GM18508 (cell line): ENCODE data around the gene ERI2.
"Not testable (repeated sequence)": the region's sequence is repeated elsewhere in the genome, so short reads cannot be mapped to it uniquely, and the experiment has no call there.

Experiments used
- ATAC-seq: cut with Tn5 transposase; IDR thresholded peaks from one replicate; pipeline ENCODE4 v1.9.1; 2021; ENCODE audit warnings: moderate number of reproducible peaks; ENCODE audit not compliant: insufficient read depth, unreplicated experiment

The ERI2 gene

DNA sequence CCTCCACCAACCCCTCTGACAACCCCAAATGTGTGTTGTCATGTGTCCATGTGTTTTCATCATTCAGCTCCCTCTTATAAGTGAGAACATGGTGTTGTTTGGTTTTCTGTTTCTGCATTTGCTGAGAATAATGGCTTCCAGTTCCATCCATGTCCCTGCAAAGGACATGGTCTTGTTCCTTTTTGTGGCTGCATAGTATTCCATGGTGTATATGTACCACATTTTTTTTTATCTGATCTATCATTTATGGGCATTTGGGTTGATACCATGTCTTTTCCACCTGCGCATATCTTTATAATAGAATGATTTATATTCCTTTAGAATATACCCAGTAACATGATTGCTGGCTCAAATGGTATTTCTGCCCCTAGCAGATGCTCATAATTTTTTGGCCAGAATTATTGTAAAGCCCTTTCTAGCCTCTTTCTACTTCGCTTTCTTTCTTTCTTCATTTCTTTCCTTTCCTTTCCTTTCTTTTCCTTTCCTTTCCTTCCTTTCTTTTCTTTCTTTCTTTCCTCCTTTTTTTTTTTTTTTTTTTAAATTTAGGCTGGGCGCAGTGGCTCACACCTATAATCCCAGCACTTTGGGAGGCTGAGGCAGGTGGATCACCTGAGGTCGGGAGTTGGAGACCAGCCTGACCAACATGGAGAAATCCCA is 12.8 kb upstream of the ERI2 start:
- ATAC-seq: no peak

DNA sequence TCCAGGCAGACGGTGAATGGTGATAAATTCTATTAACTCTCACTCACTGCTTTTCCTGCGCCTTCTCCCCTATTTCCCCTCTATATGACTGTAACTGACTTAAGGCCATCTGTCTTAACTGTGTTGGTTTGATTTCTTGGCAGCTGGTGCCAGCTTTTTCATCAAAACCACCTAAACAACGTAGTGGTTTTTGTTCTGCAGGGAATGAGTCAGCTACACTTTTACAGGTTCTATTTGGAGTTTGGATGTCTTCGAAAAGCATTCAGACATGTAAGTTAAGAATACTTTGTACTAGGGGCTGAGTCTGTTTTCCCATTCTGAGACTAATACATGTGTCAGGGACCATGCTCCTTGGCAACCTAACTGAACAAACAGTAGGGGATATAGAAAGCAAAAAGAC is 8.5 kb upstream of the ERI2 start:
- no peak for ATAC-seq

DNA sequence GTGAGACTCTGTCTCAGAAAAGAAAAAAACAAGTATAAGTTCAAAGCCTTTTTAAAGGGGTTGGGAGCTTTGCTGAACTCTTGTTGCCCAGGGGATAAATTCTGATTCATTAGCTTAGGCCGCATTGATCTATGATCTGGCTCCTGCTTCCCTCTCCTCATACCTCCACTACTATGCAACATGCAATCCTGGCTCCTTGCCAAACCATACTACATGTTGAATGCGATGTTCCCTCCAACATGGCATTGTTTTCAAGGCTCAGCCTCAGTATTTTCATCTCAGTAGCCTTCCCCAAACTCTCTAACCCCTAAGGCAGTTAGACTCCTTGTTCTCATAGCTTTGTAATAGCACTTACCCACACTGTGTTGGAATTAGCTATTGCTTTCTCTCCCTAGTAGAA is 6.2 kb upstream of the ERI2 start:
- no peak for ATAC-seq

DNA sequence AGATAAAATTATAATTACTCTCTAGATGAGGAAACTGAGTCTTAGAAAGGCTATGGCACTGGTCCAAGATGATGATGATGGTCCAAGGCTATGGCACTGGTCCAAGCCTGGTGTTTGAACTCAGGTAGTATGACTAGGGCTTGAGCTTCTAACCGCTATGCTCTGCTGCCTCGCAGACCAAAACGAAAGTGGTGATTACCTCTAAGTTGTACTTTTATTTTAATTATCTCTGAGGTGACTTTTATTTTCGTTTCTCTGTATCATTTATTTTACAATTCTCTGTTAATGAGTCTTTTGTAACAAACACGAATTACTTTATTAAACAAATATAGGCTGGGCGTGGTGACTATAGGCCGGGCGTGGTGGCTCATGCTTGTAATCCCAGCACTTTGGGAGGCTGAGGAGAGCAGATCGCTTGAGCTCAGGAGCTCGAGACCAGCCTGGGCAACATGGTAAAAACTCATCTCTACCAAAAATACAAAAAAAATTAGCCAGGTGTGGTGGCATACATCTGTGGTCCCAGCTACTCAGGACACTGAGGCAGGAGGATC is 5.7 kb upstream of the ERI2 start:
- ATAC-seq: no peak

DNA sequence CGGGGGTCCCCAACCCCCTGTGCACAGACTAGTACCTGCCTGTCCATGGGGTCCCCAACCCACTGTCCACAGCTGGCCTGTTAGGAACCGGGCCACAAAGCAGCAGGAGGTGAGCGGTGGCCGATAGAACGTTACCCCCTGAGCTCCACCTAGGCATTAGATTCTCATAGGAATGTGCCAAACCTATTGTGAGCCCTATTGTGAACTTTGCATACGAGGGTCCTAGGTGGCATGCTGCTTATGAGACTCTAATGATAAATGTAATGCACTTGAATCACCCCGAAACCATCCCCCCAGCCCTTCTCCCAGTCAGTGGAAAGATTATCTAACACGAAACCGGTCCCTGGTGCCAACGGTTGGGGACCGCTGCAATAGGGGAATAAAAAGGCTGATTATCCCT is 1.6 kb upstream of the ERI2 start:
- ATAC-seq: no peak

DNA sequence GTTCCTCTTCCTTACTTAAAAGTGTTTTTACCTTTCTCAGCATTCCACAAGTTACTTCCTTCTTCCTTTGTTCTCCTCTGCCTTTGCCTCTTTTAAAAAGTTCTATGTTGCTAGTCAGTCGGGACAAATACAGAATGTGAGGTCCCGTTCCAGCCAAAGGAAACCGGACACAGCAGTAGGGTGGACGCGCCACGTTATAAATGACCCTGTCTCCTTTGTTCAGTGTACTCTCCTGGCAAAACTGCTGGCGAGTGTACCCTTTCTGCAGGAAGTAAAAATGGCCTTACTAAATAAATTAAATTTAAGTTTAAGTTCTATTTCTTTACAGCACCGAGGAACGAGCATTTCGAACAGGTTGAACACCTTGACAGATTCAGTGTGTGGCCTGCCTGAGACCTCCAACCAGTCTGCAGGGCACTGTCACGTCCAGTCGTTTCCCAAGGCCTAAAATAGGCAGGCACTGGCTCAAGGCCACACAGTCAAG is 546 bp downstream of the ERI2 start:
- not testable (repeated sequence) for ATAC-seq

DNA sequence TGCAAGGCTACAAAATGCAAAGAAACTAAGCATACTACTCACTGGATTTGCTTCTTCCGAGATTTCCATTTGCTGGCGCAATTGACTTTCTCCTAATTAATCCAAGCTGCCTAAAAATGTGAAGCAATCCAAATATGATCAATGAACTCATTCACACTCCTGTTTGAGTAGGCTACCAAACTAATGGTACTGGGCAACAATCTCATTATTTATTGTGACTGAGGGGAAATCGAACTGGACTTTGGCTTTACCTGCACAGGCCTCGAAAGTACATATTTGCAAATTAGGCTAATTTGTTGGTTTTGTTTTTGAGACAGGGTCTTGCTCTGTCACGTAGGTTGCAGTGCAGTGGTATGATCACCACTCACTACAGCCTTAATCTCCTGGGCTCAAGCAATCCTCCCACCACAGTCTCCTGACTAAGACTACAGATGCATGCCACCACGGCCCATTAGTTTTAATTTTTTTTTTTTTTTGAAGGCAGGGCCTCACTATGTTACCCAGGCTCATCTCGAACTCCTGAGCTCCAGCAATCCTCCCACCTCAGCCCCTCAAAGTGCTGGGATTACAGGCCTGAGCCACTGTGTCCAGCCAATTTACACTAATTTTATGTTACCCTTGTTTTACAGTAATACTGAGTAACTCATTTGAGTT is 2.6 kb downstream of the ERI2 start:
- no peak for ATAC-seq

DNA sequence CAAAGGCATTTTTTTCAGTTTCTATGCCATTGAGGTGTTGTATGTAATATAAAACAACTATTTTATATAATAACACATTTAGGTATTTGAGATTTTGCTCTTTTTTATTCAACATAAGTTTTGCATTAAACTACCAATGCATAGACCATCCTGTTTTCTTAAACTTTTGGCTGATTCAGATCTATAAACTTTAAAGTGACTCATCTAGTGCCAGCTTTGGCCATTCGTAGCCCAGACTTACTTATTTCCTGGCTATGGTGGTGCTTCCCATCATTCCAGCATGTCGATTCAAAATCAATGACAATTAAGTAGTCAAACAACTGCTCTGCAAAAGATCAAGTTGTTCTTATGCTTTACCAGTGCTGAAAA is 3.1 kb downstream of the ERI2 start:
- no peak for ATAC-seq

DNA sequence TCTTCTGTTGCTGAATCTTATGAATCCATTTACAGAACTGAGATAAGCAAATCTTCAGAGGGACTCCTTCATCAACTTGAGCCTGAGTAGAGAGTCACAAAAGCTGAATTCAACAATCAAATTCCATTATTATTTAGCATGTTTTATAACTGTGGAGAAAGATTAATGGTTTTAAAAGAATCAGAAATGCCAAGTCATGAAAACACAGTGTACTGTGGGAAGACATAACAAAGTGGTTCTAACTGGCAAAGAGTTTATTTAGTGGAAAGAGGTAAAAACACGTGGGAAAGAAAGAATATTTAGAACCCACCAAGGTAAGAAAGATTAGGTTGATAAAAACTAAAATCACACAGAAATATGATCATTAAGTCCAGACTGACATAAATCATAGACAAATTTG is 5.0 kb downstream of the ERI2 start:
- ATAC-seq: no peak

DNA sequence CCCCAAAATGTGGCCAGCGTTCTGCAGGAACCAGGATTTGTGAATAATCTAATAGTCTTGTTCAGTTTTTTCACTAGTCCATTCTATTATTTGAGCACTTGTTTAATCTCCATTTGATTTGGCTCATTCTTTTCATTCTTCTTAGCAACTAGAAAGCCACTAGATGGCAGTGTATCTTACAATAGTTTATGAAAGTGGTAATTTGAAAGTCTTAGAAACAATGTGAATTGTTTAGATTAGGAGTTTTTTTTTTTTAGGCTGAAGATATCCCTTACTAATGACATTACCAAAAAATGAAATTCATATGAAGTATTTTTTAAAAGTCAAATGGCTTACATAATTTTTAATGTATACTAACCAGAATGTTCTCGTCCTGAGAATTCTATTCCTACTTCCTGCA is 6.7 kb downstream of the ERI2 start:
- no peak for ATAC-seq

DNA sequence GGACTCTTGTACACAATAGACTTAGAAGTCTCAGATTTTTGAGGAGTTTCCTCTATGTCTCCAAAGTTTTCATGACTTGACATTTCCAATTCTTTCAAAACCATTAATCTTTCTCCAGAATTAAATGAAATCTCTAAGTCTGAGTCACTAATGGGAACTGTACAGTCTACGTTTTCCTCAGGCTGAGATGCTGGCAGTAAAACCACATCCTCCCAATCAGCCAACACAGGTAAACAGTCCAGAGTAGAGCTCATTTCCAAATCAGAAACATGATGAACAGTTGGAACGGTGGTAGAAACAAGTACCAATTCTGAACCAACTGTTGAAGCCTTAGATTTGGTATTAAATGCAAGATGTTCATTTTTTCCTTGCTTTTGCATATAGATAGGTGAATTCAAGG is 7.9 kb downstream of the ERI2 start:
- ATAC-seq: no peak

DNA sequence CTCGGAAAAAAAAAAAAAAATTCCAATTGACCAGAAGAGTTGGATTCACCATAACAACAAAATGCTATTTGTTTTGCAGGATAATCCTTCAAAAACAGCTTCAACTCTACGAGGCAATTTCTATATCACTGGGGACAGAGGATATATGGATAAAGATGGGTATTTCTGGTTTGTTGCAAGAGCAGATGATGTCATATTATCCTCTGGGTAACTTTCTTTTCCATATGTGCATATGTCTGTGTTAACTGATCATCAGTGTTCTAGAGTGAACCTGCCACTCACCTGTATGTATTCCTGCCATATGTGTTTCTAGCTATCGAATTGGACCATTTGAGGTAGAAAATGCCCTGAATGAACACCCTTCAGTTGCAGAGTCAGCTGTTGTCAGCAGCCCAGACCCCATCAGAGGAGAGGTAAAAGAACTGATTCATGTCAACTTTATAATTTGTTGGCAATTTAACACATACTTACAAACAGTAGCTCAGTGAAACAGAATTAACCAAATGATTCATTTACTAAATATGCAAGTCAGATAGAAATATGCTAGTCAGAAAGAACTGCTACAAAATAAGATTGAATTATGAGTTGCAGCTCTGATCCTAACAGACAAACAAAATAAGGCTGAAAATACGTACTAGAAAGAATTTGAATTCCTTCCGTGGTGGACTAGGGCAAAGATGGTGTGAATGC is 14.2 kb downstream of the ERI2 start:
- no peak for ATAC-seq

DNA sequence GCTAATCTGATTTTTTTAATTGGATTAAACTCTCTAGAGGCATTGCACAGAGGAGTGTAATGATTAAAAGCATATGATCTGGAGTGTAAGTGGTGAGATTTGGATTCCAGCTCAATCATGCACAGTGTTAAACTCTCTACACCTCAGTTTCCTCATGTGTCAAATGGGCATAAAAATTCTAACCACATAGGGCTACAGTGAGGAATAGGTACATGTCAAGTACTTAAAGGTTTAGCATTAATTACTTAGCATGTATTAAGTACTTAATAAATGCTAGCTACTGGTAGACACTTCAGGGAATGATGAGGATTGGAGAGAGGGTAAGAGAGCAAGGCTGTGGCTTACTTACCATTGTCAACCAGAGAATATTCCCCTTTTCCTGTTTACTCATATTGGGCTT is 17.1 kb downstream of the ERI2 start:
- no peak for ATAC-seq

DNA sequence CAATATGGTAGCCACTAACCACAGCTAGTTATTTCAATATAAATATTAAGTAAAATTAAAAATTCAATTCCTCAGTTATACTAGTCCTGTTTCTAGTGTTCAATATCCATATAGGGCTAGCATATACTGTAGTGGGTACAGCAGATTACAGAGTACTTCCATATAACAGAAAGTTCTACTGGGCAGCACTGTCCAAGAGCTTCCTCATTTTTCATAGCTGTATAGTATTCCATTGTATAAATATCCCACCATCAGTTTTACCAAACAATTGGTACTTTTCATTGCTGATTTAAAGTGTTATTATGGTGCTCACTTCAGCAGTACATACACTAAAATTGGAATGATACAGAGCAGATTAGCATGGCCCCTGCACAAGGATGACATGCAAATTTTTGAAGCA is 22.1 kb downstream of the ERI2 start:
- no peak for ATAC-seq

DNA sequence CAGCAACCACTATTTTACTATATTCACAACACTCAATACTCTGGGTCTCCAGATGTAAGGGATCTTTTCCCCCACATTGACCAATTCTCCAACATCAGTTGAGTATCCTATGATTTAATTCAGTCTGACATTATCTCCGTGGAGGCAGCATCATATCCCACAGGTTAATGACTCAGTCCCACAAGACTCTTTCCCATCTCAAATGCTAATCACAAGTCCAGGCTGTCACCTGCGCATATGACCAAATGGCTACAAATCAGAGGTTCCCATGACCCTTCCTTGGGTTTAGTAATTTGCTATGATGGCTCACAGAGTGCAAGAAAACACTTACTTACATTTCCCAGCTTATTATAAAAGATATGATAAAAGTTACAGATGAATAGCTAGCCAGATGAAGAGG is 23.8 kb downstream of the ERI2 start:
- no peak for ATAC-seq

DNA sequence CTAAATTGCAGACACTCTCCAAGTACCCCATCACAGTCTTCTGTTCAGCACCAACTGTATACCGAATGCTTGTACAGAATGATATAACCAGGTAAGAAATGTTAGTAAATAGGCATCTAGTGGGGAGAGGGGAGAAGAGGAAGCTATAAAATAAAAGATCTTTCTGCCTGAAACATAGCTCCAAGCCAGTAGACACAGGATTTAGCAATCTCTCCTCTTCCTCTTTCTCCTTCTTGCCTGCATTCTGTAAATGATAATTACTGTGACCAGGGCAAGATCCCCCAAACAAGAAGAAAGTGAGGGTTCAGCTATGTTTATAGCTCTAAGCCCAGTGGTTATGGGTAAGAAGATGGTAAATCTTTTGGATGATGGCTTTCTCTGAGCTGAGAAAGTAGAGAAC is 24.6 kb downstream of the ERI2 start:
- no peak for ATAC-seq

DNA sequence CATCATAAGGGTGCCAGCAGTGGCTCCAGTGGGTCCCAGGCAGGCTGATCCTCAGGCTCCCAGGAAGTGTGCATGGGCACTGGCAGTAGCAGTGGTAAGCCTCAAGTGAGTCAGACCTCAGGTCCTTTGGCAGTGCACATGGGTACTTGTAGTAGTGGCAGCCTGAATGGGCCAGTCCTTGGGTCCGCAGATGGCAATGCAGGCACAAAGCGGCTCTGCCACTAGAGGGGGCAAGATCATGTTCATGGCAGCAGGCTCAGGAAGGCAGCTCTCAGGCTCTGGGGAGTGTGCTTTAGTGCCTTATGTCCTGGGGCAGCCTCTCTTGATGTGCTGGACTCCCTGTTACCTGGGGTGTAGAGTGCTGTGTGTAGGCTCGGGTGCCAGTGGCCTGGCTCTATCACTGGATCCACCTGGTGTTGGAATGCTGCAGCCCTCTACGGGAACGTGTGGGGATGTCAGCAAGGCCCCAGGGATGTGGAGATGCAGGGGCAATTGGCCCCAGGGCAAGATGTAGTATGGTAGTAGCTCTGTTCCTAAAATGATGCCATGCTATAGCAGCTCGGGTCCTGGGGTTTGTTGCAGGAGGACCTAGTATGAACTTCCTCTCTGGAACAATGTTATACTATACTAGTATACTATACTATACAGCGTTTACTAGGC is 31.4 kb downstream of the ERI2 start:
- no peak for ATAC-seq

DNA sequence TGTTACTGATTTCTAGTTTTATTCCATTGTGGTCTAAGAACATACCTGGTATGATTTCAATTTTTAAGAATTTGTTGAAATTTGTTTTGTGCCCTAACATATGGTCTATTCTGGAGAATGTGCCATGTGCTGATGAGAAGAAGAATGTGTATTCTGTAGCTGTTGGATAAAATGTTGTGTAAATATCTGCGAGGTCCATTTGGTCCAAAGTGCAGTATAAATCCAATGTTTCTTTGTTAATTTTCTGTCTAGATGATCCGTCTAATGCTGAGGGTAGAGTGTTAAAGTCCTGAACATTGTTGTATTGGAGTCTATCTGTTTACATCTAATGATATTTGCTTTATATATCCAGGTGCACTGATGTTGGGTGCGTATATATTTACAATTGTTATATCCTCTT is 32.6 kb downstream of the ERI2 start:
- no peak for ATAC-seq

DNA sequence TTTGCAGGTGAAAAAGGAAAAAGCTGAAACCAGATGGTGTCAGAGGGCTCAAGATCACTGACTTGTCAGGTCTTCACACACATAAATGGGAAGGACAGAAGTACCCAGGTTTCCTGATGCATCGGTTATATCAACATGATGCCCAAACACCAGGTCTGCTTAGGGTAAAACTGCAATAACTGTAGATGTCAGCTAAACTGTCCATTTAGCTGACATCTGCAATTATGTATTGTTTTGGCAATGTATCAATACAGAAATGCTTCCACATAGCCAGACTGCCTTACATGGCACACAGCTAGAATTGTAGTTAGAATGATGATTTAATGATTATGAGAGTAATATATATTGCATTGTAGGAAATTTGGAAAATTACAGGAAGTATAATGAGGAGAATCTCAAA is 37.5 kb downstream of the ERI2 start:
- no peak for ATAC-seq

DNA sequence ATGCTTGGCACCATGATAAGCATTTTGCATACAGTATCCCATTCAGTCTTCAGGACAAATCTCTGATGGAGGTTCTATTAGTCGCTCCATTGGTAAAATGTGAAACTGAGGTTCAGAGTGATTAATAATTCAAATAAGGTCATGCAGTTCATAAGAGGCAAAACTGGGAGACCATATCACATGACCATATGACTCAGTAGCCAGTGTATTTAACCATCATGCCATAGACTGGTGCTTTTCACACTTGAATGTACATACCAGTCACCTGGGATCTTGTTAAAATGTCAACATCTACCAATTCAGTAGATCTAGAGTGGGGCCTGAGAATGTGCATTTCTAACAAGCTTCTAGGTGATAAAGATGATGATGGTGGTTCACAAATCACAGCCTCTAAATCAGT is 38.2 kb downstream of the ERI2 start:
- ATAC-seq: no peak

DNA sequence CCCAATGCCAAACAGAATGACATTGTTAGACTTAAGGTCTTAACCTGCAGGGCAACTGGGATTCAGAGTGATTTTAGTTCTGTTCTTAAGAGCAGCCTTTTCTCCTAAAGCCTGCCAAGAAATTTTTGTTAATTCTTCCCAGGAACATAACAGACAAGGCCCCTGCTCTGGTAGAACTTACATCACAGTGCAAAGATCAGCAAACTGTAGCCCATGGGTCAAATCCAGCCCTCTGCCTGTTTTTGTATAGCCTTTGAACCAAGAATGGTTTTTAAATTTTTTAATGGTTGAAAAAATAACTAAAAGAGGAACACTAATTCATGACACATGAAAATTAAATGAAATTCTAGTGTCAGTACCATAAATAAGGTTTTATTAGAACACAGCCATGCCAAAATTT is 38.7 kb downstream of the ERI2 start:
- no peak for ATAC-seq
